ENCODE results near the gene FLACC1.

The FLACC1 gene

DNA sequence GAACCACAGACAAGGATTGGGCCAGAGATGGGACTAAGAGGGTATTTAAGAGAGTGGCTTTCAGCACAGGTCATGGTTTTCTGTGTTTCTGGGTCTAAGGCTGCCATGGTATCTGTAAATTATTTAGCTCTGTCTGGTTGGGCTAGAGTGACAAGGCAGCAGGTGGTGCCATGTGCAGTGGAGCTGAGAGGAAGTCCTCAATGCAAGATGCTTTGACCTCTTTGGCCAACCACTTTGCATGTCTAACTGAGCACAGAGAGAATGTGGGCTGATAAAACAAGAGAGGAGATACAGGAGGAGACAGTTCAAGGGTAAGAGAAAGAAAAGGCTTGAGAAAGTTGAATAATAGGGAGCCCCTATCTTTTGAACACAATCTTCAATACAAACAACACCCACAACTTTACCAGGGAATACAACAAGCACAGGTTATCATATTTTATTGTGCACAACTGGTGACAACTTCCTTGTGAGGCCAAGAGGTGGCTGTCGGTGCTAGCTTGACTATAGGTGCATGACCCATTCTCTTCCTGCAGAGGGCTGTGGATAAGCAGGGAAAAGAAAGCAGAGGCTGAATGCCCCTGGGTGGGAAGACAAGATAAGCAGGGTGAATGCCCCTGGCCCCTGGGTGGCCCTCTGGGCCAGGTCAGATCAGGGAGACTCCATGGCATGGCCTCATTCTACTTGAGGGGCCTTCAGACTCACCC is 12.3 kb downstream of the FLACC1 start:
- DNase-seq (ENCODE audit: low read depth, low spot score), result no peak
- TF ChIP-seq, protein P1, sequence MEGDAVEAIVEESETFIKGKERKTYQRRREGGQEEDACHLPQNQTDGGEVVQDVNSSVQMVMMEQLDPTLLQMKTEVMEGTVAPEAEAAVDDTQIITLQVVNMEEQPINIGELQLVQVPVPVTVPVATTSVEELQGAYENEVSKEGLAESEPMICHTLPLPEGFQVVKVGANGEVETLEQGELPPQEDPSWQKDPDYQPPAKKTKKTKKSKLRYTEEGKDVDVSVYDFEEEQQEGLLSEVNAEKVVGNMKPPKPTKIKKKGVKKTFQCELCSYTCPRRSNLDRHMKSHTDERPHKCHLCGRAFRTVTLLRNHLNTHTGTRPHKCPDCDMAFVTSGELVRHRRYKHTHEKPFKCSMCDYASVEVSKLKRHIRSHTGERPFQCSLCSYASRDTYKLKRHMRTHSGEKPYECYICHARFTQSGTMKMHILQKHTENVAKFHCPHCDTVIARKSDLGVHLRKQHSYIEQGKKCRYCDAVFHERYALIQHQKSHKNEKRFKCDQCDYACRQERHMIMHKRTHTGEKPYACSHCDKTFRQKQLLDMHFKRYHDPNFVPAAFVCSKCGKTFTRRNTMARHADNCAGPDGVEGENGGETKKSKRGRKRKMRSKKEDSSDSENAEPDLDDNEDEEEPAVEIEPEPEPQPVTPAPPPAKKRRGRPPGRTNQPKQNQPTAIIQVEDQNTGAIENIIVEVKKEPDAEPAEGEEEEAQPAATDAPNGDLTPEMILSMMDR (IDR thresholded peaks at IDR 0.05; ENCODE audit: insufficient read depth, low read length, missing control alignments), result no peak
- POLR2A ChIA-PET, result no interaction called here
- CTCF ChIA-PET, result interaction anchor here (1.1 kb wide), 1 partner anchor 23 kb away, joined by 3 read pairs; no protein-coding TSS in a partner anchor
- no peak overlapping the region for H3K4me3 ChIP-seq (ENCODE audit: low read depth, low read length)

DNA sequence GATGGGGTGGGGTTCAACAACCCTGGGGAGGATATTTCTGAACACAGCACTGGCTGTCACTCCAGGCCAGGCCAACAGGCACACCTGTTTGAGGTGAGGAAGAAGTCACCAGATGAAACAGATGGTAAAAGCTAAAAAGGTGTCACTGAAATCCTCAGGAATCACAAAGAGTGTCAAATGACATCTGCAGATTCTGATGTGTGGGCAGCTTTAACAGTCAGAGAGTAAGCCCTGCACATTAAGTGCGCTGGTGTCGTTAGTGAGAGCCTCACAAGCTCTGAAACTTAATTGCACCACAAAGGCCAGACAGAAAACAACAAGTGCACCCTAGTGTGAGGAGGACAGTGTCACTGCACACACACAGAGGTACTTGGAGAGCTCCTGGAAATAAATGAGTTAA is 13.6 kb downstream of the FLACC1 start:
- ChIA-PET POLR2A (no interaction called here), CTCF (interaction anchor here (1.1 to 1.3 kb wide), 2 partner anchors 16 to 20 kb away, joined by 3 to 4 read pairs; no protein-coding TSS in a partner anchor)
- TF ChIP-seq, protein P1 (IDR thresholded peaks at IDR 0.05; ENCODE audit: insufficient read depth, low read length, missing control alignments), result no peak
- H3K4me3 ChIP-seq (ENCODE audit: low read depth, low read length), result no peak overlapping the region
- DNase-seq (ENCODE audit: low read depth, low spot score), result no peak

DNA sequence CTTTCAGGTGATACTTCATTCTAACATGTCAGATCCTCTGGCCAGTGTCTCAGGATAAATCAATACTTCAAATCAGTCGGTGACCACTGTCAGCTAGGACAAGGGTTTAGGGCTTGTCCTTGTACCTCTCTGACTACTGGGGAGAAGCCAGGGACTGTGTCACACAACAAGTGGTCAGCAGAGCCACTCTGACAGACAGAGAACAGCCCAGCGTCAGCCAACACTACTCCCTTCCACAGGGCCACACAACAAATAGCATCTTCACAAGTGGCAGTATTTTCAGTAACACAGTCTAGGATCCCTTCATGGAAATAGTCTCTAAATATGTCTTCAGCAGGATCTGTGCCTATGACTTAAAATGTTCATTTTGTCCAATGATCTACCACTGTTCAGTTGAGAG is 14.2 kb downstream of the FLACC1 start:
- no peak overlapping the region for H3K4me3 ChIP-seq (ENCODE audit: low read depth, low read length)
- CTCF ChIA-PET, result no interaction called here
- POLR2A ChIA-PET, result no interaction called here
- TF ChIP-seq, protein P1 (IDR thresholded peaks at IDR 0.05; ENCODE audit: insufficient read depth, low read length, missing control alignments), result no peak
- no peak for DNase-seq (ENCODE audit: low read depth, low spot score)

DNA sequence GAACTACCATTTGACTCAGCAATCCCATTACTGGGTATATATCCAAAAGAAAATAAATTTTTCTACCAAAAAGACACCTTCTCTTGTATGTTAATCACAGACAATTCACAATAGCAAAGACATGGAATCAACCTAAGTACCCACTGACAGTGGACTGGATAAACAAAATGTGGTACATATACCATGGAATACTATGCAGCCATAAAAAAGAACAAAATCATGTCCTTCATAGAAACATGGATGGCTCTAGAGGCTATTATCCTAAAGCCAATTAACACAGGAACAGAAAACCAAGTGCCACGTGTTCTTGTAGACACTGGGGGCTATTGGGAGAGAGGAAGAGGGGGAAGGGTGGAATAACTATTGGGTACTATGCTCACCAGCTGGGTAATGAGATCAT is 27.7 kb downstream of the FLACC1 start:
- no peak for DNase-seq (ENCODE audit: low read depth, low spot score)
- H3K4me3 ChIP-seq (ENCODE audit: low read depth, low read length), result no peak overlapping the region
- TF ChIP-seq, protein P1 (IDR thresholded peaks at IDR 0.05; ENCODE audit: insufficient read depth, low read length, missing control alignments), result no peak
- CTCF ChIA-PET, result no interaction called here
- POLR2A ChIA-PET, result no interaction called here

DNA sequence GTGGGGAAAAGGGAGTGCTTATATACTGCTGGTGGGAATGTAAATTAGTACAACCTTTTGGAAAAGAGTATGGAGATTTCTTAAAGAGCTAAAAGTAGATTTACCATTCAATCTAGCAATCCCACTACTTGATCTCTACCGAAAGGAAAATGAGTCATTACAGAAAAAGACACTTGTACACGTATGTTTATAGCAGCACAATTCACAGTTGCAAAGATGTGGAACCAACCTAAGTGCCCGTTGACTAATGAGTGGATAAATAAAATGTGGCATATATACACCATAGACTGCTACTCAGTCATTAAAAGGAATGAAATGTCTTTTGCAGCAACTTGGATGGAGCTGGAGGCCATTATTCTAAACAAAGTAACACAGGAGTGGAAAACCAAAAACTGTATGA is 29.5 kb downstream of the FLACC1 start:
- H3K4me3 ChIP-seq (ENCODE audit: low read depth, low read length), result no peak overlapping the region
- ChIA-PET CTCF (interaction anchor here (0.9 kb wide), 1 partner anchor 16 kb away, joined by 3 read pairs; no protein-coding TSS in a partner anchor), POLR2A (no interaction called here)
- DNase-seq (ENCODE audit: low read depth, low spot score), result no peak
- TF ChIP-seq, protein P1 (IDR thresholded peaks at IDR 0.05; ENCODE audit: insufficient read depth, low read length, missing control alignments), result no peak

DNA sequence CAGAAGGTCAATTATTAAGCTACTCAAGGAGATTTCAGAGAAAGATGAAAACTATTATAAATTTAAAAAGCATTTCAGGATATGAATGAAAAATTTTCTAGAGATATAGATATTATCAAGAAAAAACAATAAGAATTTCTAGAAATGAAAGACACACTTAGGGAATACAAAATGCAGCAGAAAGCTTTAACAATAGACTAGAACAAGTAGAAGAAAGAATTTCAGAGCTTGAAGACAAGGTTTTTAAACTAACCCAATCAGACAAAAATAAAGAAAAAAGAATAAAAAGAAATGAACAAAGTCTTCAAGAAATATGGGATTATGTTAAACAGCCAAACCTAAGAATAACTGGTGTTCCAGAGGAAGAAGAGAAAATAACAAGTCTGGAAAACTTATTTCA is 34.4 kb downstream of the FLACC1 start:
- ChIA-PET POLR2A (no interaction called here), CTCF (no interaction called here)
- no peak for DNase-seq (ENCODE audit: low read depth, low spot score)
- no peak overlapping the region for H3K4me3 ChIP-seq (ENCODE audit: low read depth, low read length)
- TF ChIP-seq, protein P1 (IDR thresholded peaks at IDR 0.05; ENCODE audit: insufficient read depth, low read length, missing control alignments), result no peak
